ENCODE data around the gene PSMD9.
"Not testable (repeated sequence)": the region's sequence is repeated elsewhere in the genome, so short reads cannot be mapped to it uniquely, and the experiment has no call there.

Gene PSMD9

DNA sequence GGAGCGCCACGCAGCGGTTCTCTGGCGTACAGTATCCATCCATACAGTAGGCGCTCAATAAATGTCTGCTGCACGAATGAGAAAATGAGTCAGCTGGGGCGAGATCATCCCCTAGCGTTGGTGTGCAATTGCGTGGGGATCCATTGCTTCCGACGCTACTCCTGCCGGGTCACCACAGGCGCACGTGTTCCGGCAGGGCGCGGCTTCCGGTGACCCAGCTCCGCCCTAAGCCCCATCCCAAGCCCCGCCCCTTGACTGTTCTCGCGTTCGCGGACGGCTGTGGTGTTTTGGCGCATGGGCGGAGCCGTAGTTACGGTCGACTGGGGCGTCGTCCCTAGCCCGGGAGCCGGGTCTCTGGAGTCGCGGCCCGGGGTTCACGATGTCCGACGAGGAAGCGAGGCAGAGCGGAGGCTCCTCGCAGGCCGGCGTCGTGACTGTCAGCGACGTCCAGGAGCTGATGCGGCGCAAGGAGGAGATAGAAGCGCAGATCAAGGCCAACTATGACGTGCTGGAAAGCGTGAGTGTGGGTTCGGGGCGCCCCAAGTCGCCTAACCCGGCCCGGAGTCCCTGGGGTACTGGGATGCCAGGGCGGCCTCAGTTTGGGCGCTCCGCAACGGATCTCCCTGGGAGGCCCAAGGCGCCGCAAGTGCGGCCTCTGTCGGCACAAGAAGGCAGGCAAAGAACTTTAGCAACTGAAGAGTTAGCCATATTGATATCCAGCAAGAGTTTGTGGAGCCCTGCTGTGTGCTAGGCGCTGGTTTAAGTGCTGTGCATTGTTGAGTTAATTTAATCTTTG is at the start of gene PSMD9:
TSS of gene PSMD9 (plus strand) at position 313 of the 796 bp plus-strand sequence. CDS start at position 380, 67 bp downstream.
- peak; percentile 59 to 98 (median 94) for DNase-seq

DNA sequence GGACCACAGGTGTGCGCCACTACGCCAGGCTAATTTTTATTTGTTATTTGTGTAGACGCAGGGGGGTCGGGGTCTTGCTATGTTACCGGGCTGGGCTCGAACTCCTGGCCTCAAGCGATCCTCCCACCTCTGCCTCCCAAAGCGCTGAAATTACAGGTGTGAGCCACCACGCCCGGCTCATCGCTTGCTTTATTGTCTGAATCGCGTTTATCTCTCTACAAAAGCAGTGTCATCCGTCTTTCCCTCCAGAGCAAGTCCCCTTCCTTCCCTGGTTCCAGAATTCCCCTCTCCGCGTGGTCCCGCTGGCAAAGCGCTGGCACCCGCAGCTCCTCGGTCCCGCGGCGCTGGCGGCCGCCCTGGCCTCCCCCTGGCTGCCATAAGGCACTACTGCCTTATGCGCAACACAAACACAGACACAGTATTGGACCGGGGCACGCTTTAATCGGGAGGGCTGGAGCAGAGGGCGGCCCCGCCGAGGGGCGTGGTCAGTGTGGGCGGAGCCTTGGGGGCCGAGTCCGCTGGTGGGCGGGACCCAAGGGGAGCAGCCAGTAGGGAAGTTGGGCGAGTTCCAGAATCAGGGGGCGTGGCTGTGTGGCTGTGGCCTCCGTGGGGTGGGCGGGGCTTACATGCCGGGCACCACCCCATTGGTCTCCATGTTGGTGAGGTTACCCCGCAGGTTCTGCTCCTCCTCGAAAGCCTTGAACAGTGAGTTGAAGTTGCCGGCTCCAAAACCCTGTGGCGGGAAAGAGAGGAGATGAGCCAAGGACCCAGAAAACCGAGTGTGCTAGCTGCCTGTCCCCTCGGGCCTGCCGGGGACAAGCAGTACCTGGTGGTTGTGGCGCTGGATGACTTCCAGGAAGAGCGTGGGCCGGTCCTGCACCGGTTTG is 49.2 kb upstream of the PSMD9 start:
- DNase-seq = peak; percentile 29 to 97 (median 89)

DNA sequence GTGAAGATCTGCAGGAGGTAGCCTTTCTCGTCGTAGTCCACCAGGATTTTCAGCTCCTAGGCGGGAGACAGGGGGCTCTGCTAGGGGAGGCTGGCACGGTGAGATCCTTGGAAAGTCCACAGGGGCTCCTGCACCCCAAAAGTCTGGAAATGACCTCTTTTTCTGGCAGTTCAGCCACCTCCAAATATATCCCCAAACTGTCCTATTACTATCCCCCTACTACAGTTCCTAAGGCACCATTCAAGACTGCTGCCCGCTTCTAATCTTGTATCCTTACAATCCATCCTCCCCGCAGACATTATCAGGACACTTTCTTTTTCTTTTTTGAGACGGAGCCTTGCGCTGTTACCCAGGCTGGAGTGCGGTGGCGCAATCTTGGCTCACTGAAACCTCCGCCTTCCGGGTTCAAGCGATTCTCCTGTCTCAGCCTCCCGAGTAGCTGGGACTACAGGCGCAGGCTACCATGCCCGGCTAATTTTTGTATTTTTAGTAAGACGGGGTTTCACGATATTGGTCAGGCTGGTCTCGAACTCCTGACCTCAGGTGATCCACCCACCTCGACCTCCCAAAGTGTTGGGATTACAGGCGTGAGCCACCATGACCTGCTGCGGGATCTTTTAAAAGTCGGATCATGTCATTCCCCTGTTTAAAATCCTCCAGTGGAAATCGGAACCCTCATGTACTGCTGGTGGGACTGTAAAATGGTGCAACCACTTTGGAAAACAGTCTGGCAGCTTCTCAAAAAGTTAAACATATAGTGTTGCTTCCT is 48.4 kb upstream of the PSMD9 start:
- DNase-seq = no peak

DNA sequence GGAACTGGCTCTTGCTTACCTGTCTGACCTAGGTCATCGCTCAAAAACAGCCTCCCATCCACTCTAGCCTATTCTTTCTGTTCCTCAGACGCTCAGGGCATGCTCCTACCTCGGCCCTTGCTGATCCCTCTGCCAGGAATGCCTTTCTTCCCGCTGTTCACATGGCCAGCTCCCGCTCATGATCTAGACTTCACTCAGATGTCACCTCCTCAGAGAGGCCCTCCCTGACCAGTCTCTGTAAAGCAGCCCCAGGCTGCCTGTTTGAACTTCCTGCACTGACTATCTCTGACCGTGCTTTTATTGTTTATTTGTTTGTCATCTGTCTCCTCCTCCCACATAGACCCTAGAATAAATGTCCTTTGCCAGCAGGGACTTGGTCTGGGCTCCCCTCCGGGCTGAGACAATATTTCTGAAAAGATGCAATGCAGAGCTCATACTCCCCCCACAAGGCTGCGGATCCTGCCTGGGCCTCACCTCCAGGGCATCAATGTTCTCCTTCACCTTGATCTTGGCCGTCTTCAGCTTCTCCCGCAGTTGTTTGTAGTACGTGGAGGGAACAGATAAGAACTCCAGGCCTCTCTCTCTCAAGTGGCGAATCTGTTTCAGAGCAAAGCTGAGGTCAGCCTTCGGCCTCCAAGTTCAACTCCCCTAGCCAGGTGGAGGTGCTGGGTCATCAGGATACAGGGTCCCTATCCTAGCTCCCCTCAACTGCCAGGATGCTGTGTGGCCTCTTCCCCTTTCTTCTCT is 45.2 kb upstream of the PSMD9 start:
- no peak for DNase-seq

GRCh38 chr12:121845701-121846100 is 42.9 kb upstream of the PSMD9 start:
- DNase-seq = no peak

- DNase-seq = no peak
Observed at GRCh38 chr12:121849211-121849610, 39.4 kb upstream of the PSMD9 start.

DNA sequence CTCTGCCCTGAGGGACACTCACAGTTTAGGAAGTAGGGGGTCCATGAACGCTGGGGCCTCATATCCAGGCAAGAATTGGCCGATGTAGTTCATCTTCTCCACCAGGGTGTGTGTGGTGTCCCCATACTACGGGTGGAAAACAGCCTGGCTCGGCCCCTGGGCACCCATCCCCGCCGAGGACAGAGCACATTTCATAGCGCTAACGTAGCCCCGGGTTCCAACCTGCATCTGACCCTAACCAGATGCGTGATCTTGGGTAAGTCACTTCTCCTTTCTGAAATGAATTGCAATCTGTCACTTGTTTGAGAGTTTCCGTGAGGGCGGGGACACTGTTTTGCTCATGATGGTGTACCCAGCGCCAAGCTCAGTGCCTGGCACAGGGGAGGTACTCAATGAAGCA is 38.9 kb upstream of the PSMD9 start:
- DNase-seq = no peak

GRCh38 chr12:121852392-121852791 is 36.2 kb upstream of the PSMD9 start:
- DNase-seq = not testable (repeated sequence)

DNA sequence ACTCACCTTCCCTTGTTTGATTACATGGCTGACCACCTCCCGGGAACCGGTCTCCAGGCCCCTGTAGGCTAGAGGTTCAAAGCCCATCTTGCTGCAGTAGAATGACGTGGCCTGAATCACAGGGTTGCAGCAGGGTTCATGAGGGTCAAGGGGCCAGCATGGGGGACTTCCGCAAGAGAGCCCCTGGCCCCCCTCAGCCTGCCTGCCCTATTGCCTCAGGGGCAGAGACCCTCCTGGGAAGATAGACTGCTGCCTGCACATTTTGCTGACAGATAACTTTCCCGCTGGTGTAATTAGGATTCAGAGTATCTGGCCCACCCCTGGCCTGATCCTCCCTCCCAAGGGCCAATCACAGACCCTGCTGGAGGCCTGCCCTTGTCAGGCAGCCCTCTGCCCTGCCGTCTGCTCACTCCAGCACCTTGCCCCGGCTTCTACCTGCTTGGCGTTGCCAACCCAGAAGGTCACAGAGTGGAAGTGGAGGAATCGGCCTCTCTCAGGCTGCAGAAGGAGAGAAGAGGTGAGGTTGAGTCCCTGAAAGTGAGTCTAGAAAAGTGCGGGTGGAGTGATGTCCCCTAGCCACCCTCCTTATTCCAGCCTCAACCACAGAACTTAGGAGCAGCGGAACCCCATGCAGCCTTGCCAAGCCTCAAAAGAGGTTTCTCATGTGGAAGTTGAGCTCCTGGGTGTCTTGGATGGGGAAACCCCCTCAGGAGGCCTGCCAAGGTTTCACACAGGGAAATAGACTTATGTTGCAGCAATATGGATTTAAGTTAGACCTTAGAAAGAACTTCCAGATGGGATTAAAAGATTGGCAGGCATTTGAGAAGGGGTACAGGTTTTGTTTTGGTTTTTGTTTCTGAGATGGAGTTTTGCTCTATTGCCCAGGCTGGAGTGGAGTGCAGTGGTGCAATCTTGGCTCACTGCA is 31.0 kb upstream of the PSMD9 start:
- DNase-seq = no peak

DNA sequence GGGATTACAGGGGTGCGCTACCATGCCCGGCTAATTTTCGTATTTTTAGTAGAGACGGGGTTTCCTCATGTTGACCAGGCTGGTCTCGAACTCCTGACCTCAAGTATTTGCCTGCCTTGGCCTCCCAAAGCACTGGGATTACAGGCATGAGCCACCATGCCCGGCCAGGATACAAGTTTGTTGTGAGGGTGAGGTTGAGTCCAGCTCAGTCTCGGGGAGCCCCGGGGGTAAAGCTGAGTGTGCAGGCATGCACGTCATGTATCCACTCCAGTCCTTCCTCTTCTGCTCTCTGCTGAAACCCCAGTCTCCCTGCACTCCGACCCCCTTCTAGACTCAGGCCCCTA is 30.3 kb upstream of the PSMD9 start:
- DNase-seq = no peak

DNA sequence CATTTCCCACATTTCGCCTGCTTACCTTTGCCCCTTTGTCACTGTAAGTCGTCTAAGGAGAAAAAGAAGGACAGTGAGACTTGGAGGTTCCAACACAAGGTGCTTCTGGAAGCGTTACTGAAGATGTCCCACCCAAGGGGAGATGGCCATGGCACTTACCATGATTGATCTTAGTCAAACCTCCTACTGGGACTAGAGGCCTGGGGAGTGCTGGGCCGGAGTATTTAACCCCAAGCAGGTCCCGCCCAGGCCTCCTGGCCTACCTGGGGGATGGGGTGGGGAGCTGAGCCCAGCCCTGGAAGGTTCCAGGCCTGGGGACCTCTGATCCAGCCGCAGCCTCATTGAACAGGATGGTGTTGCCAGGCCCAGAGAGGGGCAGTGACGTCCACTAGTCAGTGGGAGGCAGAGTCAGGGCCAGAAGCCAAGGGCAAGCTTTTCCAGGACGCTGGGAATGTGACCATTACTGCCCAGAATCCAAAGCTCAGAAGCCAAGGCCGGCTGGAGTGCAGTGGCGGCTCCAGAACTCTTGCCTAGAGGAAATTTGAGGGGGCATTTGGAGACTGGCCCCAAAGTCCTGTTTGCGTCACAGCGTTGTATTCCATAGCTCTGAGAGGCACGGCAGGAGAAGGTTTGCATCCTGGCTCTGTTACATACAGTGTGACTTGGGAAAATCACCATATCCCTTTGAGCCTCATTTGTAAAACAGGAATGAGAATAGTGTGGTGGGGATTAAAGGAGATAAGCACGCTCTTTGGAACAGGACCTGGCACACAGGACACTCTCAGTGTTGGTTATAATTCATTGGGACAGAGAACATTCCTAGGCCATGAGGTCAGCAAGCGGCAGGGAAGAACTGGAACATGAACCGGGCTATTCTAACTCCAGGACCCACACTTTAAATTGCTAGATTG is 29.7 kb upstream of the PSMD9 start, which contains the start of gene HPD:
TSS of gene HPD (minus strand) at position 198 of the 911 bp plus-strand sequence. CDS start at position 162, 36 bp downstream.
- peak in 23 of 51 donors; percentile 1 to 63 (median 16) for DNase-seq

DNA sequence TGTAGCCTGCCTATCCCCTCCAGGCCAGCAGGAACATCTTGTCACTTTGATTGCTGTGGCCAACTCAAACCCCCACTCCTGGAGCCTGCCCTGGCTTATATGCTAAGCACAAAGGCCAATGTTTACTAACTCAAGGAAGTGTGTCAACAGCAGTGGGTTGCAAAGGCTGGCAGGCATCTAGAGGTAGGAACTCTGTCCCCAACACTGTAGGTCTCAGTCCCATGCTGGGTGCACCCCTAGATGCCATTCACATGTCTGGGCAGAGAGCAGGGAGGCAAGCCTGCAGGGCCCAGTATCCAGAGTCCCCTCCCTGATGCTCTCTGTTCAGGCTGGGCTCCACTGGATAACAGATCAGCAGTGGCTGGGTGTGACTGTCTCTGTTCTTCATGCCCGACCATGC is 28.3 kb upstream of the PSMD9 start:
- DNase-seq = no peak

GRCh38 chr12:121860699-121861098 is 27.9 kb upstream of the PSMD9 start:
- not testable (repeated sequence) for DNase-seq

GRCh38 chr12:121861636-121862254 is 26.8 kb upstream of the PSMD9 start:
- peak in 1 of 51 donors; percentile 2 for DNase-seq

DNA sequence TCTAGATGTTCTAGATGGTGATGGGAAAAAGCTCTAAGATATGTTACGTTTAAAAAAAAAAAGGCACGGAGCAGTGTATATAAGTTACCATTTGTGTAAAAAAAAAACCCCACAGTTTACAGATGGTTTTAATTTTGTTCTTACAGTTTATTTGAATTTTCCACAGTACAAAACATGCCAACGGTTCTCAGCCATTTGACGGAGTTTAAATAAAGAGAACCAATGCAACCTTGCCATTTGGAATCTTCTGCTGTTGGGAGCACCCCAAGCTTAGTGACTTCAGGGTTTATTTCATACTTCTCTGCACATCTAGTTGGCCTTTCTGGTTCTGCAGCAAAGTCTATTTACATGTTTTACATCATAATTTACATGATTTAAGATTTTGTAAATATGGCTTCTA is 22.3 kb upstream of the PSMD9 start:
- no peak for DNase-seq

- not testable (repeated sequence) for DNase-seq
Observed at GRCh38 chr12:121869229-121869628, 19.4 kb upstream of the PSMD9 start.

- no peak for DNase-seq
Observed at GRCh38 chr12:121871467-121871866, 17.1 kb upstream of the PSMD9 start.
